Stomach smooth muscle (tissue), 2 donors: ENCODE results near the gene SFMBT1.

Source experiments
- H3K27ac ChIP-seq: one replicate; pipeline ENCODE4 v1.7.0; 2013; ENCODE audit warnings: mild to moderate bottlenecking, low read length, inconsistent platforms
- H3K27me3 ChIP-seq, 2 donors: one replicate each; pipeline ENCODE4 v1.7.0; 2013; ENCODE audit warnings: low read length in 2 of 2; ENCODE audit not compliant: insufficient read depth in 2 of 2, control insufficient read depth in 1 of 2
- H3K36me3 ChIP-seq, 2 donors: one replicate each; pipeline ENCODE4 v1.7.0; 2013; ENCODE audit warnings: low read length in 2 of 2; ENCODE audit not compliant: control insufficient read depth in 2 of 2, insufficient read depth in 2 of 2
- H3K4me1 ChIP-seq: one replicate; pipeline ENCODE4 v1.7.0; 2013; ENCODE audit warnings: low read length; ENCODE audit not compliant: control insufficient read depth, insufficient read depth
- H3K4me3 ChIP-seq, 2 donors: one replicate each; pipeline ENCODE4 v1.7.0; 2013; ENCODE audit warnings: low read length in 2 of 2
- H3K9ac ChIP-seq, 2 donors: one replicate each; pipeline ENCODE4 v1.7.0; 2013; ENCODE audit warnings: low read length in 2 of 2, mild to moderate bottlenecking in 1 of 2
- H3K9me3 ChIP-seq, 2 donors: one replicate each; pipeline ENCODE4 v1.7.0; 2013; ENCODE audit warnings: low read length in 2 of 2; ENCODE audit not compliant: control insufficient read depth in 2 of 2
- donor health status: healthy.
- donor health status: Pancreatic carcinoma.

Gene SFMBT1

DNA sequence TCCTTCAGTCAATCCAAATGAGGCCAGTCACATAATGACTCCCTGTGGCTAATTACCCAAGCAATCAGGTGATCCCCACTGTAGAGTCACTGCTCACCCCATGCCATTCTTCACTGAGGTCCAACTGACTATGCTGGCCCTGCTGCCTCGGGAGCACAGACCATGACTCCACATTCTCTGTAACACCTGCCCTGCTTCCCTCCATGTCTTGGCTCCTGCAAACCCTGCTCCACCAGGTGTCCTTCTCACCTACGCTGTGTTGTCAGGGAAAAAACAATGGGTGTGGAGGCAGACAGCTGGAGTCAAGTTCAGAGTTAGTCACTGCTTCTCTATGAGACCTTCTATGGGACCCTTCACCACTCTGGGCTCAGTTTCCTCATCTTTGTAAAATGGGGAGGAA, 6.1 kb upstream of the SFMBT1 start:
- Histone ChIP-seq H3K36me3 (no peaks in the 10 kb centered on the region), H3K4me1 (peaks cover under 1% of the 10 kb centered on the region), H3K27me3 (no peaks in the 10 kb centered on the region), H3K4me3 (no peak overlapping the region), H3K9me3 (no peaks in the 10 kb centered on the region), H3K27ac (no peak overlapping the region), H3K9ac (no peak overlapping the region)

DNA sequence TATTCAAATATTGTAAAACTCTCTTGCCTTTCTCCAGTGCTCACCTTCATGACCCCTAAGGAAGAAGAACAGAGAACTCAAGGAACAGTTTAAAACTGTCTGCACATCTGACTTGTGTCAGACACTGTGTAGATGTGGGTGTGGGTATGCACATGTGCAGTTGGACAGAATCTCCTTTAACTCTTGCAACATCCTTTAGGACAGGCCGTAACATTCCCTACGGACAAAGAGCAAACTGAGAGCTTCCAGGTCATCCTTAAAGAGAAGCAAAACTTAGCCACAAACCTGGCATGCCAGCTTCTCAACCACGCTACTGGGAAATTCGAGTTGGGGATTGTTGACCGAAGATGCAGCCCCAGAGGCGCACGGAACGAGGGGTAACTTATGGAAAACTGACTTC, 4.1 kb upstream of the SFMBT1 start:
- Histone ChIP-seq H3K27me3 (no peaks in the 10 kb centered on the region), H3K9ac (no peak overlapping the region), H3K9me3 (no peaks in the 10 kb centered on the region), H3K36me3 (no peaks in the 10 kb centered on the region), H3K27ac (no peak overlapping the region), H3K4me3 (no peak overlapping the region), H3K4me1 (peaks cover 11% of the 10 kb centered on the region)

DNA sequence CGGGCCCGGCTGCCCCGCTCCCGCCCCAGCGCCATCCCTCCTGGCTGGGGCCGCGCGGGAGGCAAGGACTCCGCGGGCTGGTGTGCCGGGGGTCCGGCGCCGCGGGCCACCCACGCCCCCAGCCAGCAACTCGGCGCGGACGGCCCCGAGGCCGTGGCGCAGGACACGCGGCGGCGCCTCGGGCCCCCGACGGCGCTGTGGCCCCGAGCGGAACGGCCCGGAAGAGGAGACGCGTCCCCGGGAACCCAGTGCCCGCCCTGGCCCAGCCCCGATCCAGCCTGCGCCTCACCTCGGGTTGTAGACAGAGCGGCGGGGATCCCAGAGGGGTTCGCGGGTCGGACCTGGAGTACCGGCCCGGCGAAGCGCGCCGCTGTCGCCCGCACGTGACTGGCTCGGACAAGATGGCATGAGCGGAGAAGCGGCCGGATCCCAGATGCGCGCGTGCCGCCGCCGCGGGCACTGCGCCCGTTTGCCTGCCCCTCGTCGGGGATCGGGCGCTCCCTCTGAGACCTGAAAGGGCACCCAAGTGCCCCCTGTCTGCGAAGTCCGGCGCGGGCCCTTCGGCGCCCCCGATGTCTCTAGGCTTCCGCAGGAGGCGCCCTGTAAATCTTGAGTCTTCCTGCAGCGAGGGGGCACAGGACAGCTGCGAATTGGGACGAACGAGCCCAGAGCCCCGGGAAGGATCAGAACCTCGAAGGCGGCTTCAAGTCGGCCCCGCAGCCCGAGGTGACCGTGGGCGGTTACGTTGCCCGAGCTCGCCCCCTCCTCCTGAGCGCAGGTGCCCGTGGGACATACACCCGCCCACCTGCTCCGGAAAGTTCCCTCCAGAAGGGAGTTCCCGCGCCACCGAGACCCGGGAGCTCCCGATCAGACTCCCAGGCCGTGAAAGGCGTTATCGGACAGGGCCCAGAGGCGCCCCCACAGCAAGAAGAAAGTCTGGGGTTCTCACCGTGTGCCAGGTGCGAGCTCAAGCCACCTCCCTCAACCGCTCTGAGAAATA, 598 bp upstream of the SFMBT1 start:
- Histone ChIP-seq H3K27me3 (no peaks in the 10 kb centered on the region), H3K36me3 (no peaks in the 10 kb centered on the region), H3K27ac (no peak overlapping the region), H3K4me1 (peaks cover 20% of the 10 kb centered on the region), H3K9me3 (no peaks in the 10 kb centered on the region), H3K4me3 (peak overlapping the region; percentile 67 to 79), H3K9ac (peak overlapping the region in 1 of 2 donors; percentile 33)

DNA sequence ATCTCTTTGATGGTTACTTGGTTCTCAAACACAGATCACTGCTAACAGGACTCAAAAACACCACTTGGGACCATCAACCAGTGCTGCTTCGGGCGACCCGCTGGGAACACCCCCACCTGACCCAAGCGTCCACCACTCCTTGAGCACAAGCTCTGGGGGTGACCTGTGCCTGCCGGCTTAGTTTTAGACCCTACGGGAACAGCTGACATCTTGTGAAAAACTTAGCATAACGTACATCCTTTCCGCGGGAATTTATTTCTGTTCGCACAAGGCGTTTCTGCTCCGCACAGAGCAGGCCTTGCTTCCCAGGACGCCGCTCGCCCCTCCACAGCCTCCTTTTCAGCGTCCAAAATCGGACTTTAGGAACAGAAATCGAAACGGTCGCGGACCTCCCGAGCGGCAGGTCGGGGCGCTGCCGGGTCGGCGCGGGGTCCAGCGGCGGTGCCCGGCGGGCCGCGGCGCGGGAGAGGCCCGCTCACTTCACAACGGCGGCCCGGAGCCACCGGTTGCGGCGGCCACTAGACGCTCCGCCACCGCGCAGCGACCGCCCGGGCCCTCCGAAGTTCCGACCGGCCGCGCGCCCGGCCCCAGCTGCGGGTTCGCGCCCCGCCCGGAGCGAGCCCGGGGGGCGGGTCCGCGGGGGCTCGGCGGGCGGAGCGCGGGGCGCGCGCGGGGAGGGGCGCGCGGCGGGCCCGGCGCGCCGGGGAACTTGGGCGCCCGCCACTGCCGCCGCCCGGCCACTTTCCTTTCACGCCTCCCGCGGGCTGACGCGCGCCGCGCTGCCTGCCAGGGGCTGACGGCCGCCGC, 959 bp downstream of the SFMBT1 start:
- no peaks in the 10 kb centered on the region for H3K9me3 ChIP-seq
- H3K27me3 ChIP-seq = no peaks in the 10 kb centered on the region

GRCh38 chr3:53044371-53044710, 1.5 kb downstream of the SFMBT1 start:
- Histone ChIP-seq H3K27ac (peak overlapping the region; percentile 88), H3K9me3 (no peaks in the 10 kb centered on the region), H3K9ac (peak overlapping the region; percentile 76 to 95), H3K27me3 (no peaks in the 10 kb centered on the region), H3K4me1 (peaks cover 20% of the 10 kb centered on the region), H3K4me3 (peak overlapping the region; percentile 64 to 84), H3K36me3 (no peaks in the 10 kb centered on the region)

More for the DNA sequence above, 959 bp downstream of the SFMBT1 start:
- Histone ChIP-seq H3K36me3 (no peaks in the 10 kb centered on the region), H3K4me1 (peaks cover 20% of the 10 kb centered on the region), H3K4me3 (peak overlapping the region; percentile 64 to 84), H3K27ac (peak overlapping the region; percentile 88), H3K9ac (peak overlapping the region; percentile 76 to 95)

GRCh38 chr3:53043738-53044137, 2.1 kb downstream of the SFMBT1 start:
- H3K36me3 ChIP-seq = no peaks in the 10 kb centered on the region
- peaks cover 20% of the 10 kb centered on the region for H3K4me1 ChIP-seq
- no peaks in the 10 kb centered on the region for H3K9me3 ChIP-seq
- H3K27ac ChIP-seq = peak overlapping the region; percentile 88
- H3K27me3 ChIP-seq = no peaks in the 10 kb centered on the region
- peak overlapping the region in 1 of 2 donors; percentile 84 for H3K4me3 ChIP-seq
- H3K9ac ChIP-seq = peak overlapping the region; percentile 13 to 76

DNA sequence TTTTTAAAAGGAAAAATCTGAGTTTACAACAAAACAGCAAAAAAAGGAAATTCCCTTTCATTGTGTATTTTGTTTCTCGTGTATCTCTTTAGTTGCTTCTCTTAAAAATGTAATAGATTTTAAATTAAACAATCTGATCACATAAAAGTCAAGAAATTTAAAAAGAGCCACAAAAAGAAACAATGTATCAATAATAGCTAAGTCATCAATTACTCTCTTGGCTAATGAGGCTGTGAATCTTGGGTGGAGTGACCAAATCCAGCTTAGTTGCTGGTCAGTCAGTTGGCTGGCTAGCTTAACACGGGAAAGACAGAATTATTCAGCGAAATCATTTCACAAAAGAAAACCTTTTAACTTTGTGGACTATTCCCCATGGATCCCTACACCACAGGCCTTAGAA, 3.2 kb downstream of the SFMBT1 start:
- Histone ChIP-seq H3K27ac (no peak overlapping the region), H3K9ac (no peak overlapping the region), H3K27me3 (no peaks in the 10 kb centered on the region), H3K36me3 (no peaks in the 10 kb centered on the region), H3K4me3 (no peak overlapping the region), H3K4me1 (peaks cover 20% of the 10 kb centered on the region), H3K9me3 (no peaks in the 10 kb centered on the region)

GRCh38 chr3:53040351-53040820, 5.5 kb downstream of the SFMBT1 start:
- no peak overlapping the region for H3K9ac ChIP-seq
- H3K9me3 ChIP-seq = no peaks in the 10 kb centered on the region
- no peak overlapping the region for H3K27ac ChIP-seq
- H3K4me1 ChIP-seq = peaks cover 9% of the 10 kb centered on the region
- no peaks in the 10 kb centered on the region for H3K36me3 ChIP-seq
- H3K4me3 ChIP-seq = no peak overlapping the region
- H3K27me3 ChIP-seq = no peaks in the 10 kb centered on the region

DNA sequence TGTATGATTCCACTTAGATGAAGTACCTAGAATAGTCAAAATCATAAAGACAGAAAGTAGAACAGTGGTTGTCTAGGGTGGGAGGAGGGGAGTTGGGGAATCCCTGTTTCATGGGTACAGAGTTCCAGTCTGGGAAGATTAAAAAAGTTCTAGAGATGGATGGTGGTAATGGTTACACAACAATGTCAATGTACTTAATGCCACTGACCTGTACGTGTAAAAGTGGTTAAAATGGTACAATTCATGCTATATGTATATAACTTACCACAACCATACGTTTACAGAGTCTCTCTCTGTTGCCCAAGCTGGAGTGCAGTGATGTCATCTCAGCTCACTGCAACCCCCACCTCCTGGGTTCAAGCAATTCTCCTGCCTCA, 6.5 kb downstream of the SFMBT1 start:
- Histone ChIP-seq H3K9me3 (no peaks in the 10 kb centered on the region), H3K36me3 (no peaks in the 10 kb centered on the region), H3K4me3 (no peak overlapping the region), H3K4me1 (peaks cover 5% of the 10 kb centered on the region), H3K27me3 (no peaks in the 10 kb centered on the region), H3K9ac (no peak overlapping the region), H3K27ac (no peak overlapping the region)

GRCh38 chr3:53038679-53039375, 7.0 kb downstream of the SFMBT1 start:
- no peaks in the 10 kb centered on the region for H3K4me1 ChIP-seq

More at GRCh38 chr3:53038679-53039375, 7.0 kb downstream of the SFMBT1 start:
- H3K9me3 ChIP-seq = no peaks in the 10 kb centered on the region
- no peak overlapping the region for H3K9ac ChIP-seq
- H3K27ac ChIP-seq = no peak overlapping the region
- no peaks in the 10 kb centered on the region for H3K27me3 ChIP-seq
- H3K4me3 ChIP-seq = no peak overlapping the region
- no peaks in the 10 kb centered on the region for H3K36me3 ChIP-seq
